HG03432 (cell line): ENCODE results near the gene CLDN4.
"Not testable (repeated sequence)": the region's sequence is repeated elsewhere in the genome, so short reads cannot be mapped to it uniquely, and the experiment has no call there.

Source experiments
- ATAC-seq: cut with Tn5 transposase; IDR thresholded peaks from one replicate; pipeline ENCODE4 v1.9.1; 2021; ENCODE audit warnings: mild to moderate bottlenecking, moderate library complexity; ENCODE audit not compliant: unreplicated experiment

The CLDN4 gene

GRCh38 chr7:73830681-73831583, at the start of gene CLDN4:
Gene CLDN4 (plus strand): TSS chr7:73830996. CDS start chr7:73831202, 206 bp downstream.
- no peak for ATAC-seq

- no peak for ATAC-seq
Observed at GRCh38 chr7:73786588-73786987, 44.2 kb upstream of the CLDN4 start.

GRCh38 chr7:73787786-73788048, 43.1 kb upstream of the CLDN4 start:
- not testable (repeated sequence) for ATAC-seq

- ATAC-seq: no peak
Observed at GRCh38 chr7:73789051-73789450, 41.7 kb upstream of the CLDN4 start.

GRCh38 chr7:73791170-73791690, 39.6 kb upstream of the CLDN4 start:
- not testable (repeated sequence) for ATAC-seq

GRCh38 chr7:73795188-73795587, 35.6 kb upstream of the CLDN4 start:
- ATAC-seq: not testable (repeated sequence)

GRCh38 chr7:73796656-73797055, 34.1 kb upstream of the CLDN4 start:
- ATAC-seq: not testable (repeated sequence)

- not testable (repeated sequence) for ATAC-seq
Observed at GRCh38 chr7:73797176-73797575, 33.6 kb upstream of the CLDN4 start.

GRCh38 chr7:73799282-73800141, 31.3 kb upstream of the CLDN4 start:
- no peak for ATAC-seq

- no peak for ATAC-seq
Observed at GRCh38 chr7:73801577-73801976, 29.2 kb upstream of the CLDN4 start.

- no peak for ATAC-seq
Observed at GRCh38 chr7:73802459-73802858, 28.3 kb upstream of the CLDN4 start.

- no peak for ATAC-seq
Observed at GRCh38 chr7:73809467-73809951, 21.3 kb upstream of the CLDN4 start.

- no peak for ATAC-seq
Observed at GRCh38 chr7:73810998-73811360, 19.8 kb upstream of the CLDN4 start.

GRCh38 chr7:73811760-73812168, 19.0 kb upstream of the CLDN4 start:
- ATAC-seq: no peak

GRCh38 chr7:73812996-73813395, 17.8 kb upstream of the CLDN4 start:
- ATAC-seq: no peak

- no peak for ATAC-seq
Observed at GRCh38 chr7:73815436-73815835, 15.4 kb upstream of the CLDN4 start.

GRCh38 chr7:73817121-73817520, 13.7 kb upstream of the CLDN4 start:
- no peak for ATAC-seq

- ATAC-seq: no peak
Observed at GRCh38 chr7:73820013-73820412, 10.8 kb upstream of the CLDN4 start.

- ATAC-seq: not testable (repeated sequence)
Observed at GRCh38 chr7:73821597-73822285, 9.1 kb upstream of the CLDN4 start.

GRCh38 chr7:73822319-73823173, 8.2 kb upstream of the CLDN4 start:
- no peak for ATAC-seq
